Urothelium cell line (cell line): ENCODE data around the gene GTPBP1.

Experiments
- DNase-seq: peaks from one replicate; pipeline ENCODE4 v3.0.0; 2011; ENCODE audit warnings: low spot score, mixed read lengths
- FAIRE-seq: peaks from 2 replicates; lab custom pipeline; 2011; peaks lifted over from hg19 to GRCh38; lab: Jason Lieb, UNC

Gene GTPBP1

GRCh38 chr22:38700789-38701628, 4.7 kb upstream of the GTPBP1 start, which contains the start of gene JOSD1:
JOSD1 (minus strand) TSS chr22:38700943; CDS start chr22:38699987, 956 bp downstream.
- DNase-seq (peak; percentile 97), FAIRE-seq (peak; percentile 98)

GRCh38 chr22:38704654-38705234, 1.0 kb upstream of the GTPBP1 start:
- FAIRE-seq (no peak), DNase-seq (no peak)

GRCh38 chr22:38706101-38706900, 557 bp downstream of the GTPBP1 start:
- peak; percentile 40 for DNase-seq
- no peak for FAIRE-seq

- no peak for DNase-seq
- no peak for FAIRE-seq
These were observed 1.1 kb downstream of the GTPBP1 start for GRCh38 chr22:38706901-38707195.

- DNase-seq: no peak
These were observed 1.6 kb downstream of the GTPBP1 start for GRCh38 chr22:38707346-38707745.

GRCh38 chr22:38707984-38708383, 2.2 kb downstream of the GTPBP1 start:
- DNase-seq: no peak
- no peak for FAIRE-seq

More at GRCh38 chr22:38707346-38707745, 1.6 kb downstream of the GTPBP1 start:
- peak; percentile 5 for FAIRE-seq

GRCh38 chr22:38709306-38709705, 3.6 kb downstream of the GTPBP1 start:
- DNase-seq (no peak), FAIRE-seq (no peak)

- DNase-seq (no peak), FAIRE-seq (no peak)
These were observed 4.6 kb downstream of the GTPBP1 start for GRCh38 chr22:38710351-38710750.

GRCh38 chr22:38710866-38711265, 5.1 kb downstream of the GTPBP1 start:
- FAIRE-seq (no peak), DNase-seq (no peak)

GRCh38 chr22:38712486-38713207, 6.9 kb downstream of the GTPBP1 start:
- FAIRE-seq: no peak

GRCh38 chr22:38713921-38714320, 8.2 kb downstream of the GTPBP1 start:
- FAIRE-seq: no peak
- DNase-seq: no peak

More at GRCh38 chr22:38712486-38713207, 6.9 kb downstream of the GTPBP1 start:
- no peak for DNase-seq

GRCh38 chr22:38715176-38715764, 9.5 kb downstream of the GTPBP1 start:
- FAIRE-seq (peak; percentile 9), DNase-seq (no peak)

GRCh38 chr22:38715852-38716251, 10.1 kb downstream of the GTPBP1 start:
- FAIRE-seq (no peak), DNase-seq (no peak)

GRCh38 chr22:38716271-38716670, 10.5 kb downstream of the GTPBP1 start:
- no peak for FAIRE-seq
- DNase-seq: no peak

- FAIRE-seq (no peak), DNase-seq (no peak)
These were observed 11.1 kb downstream of the GTPBP1 start for GRCh38 chr22:38716826-38717225.

- FAIRE-seq (no peak), DNase-seq (no peak)
These were observed 11.5 kb downstream of the GTPBP1 start for GRCh38 chr22:38717244-38717643.

GRCh38 chr22:38718414-38718813, 12.7 kb downstream of the GTPBP1 start:
- FAIRE-seq: peak; percentile 95
- DNase-seq: peak; percentile 94

GRCh38 chr22:38719196-38719595, 13.5 kb downstream of the GTPBP1 start:
- FAIRE-seq (no peak), DNase-seq (no peak)

- FAIRE-seq: no peak
- DNase-seq: no peak
These were observed 14.6 kb downstream of the GTPBP1 start for GRCh38 chr22:38720350-38720749.

GRCh38 chr22:38721551-38721950, 15.8 kb downstream of the GTPBP1 start:
- DNase-seq: no peak
- FAIRE-seq: peak; percentile 56
